ENCODE results near the gene SCYGR5.

The SCYGR5 gene

GRCh38 chr2:227627769-227628168 is 38.8 kb upstream of the SCYGR5 start:
- H3K4me3 ChIP-seq (ENCODE audit: low read depth in 1 of 2, low read length in 1 of 2): no peak overlapping the region

GRCh38 chr2:227629435-227629834 is 37.2 kb upstream of the SCYGR5 start:
- TF ChIP-seq CTCF (IDR thresholded peaks at IDR 0.05): no peak
- Histone ChIP-seq H3K27ac (no peak overlapping the region), H3K36me3 (no peaks in the 10 kb centered on the region)

More at GRCh38 chr2:227627769-227628168, 38.8 kb upstream of the SCYGR5 start:
- Histone ChIP-seq H3K9me3 (no peaks in the 10 kb centered on the region), H3K4me1 (ENCODE audit: control insufficient read depth in 1 of 2, insufficient read depth in 1 of 2, low read depth in 1 of 2, low read length in 1 of 2) (no peaks in the 10 kb centered on the region), H3K27ac (no peak overlapping the region), H3K27me3 (peaks cover 48% of the 10 kb centered on the region), H3K36me3 (no peaks in the 10 kb centered on the region)
- TF ChIP-seq CTCF (IDR thresholded peaks at IDR 0.05): no peak

DNA sequence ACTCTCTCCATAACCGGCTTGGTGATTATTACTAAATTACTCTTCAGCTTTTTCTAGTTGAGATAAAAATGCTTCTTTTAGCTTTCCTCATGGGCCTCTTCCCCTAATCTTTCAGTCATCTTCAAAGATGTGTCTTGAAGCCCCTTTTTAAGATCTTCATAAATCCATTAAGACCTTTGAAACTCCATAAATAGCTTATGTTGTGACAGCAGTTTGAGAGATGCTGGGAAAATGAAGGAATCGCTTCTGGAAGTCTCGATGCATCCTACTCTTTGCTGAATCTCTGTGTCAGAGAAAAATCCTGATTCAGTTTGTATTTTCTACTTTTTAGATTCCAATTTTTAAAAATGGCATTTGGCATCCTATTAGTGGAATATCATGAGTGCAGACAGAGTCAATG is 36.3 kb upstream of the SCYGR5 start:
- Histone ChIP-seq H3K27ac (no peak overlapping the region), H3K4me3 (ENCODE audit: low read depth in 1 of 2, low read length in 1 of 2) (no peak overlapping the region), H3K27me3 (peaks cover 43% of the 10 kb centered on the region), H3K4me1 (ENCODE audit: control insufficient read depth in 1 of 2, insufficient read depth in 1 of 2, low read depth in 1 of 2, low read length in 1 of 2) (no peaks in the 10 kb centered on the region), H3K36me3 (no peaks in the 10 kb centered on the region), H3K9me3 (no peaks in the 10 kb centered on the region)
- TF ChIP-seq CTCF (IDR thresholded peaks at IDR 0.05): no peak

More at GRCh38 chr2:227629435-227629834, 37.2 kb upstream of the SCYGR5 start:
- Histone ChIP-seq H3K9me3 (no peaks in the 10 kb centered on the region), H3K4me3 (ENCODE audit: low read depth in 1 of 2, low read length in 1 of 2) (no peak overlapping the region), H3K4me1 (ENCODE audit: control insufficient read depth in 1 of 2, insufficient read depth in 1 of 2, low read depth in 1 of 2, low read length in 1 of 2) (no peaks in the 10 kb centered on the region), H3K27me3 (peaks cover 48% of the 10 kb centered on the region)

DNA sequence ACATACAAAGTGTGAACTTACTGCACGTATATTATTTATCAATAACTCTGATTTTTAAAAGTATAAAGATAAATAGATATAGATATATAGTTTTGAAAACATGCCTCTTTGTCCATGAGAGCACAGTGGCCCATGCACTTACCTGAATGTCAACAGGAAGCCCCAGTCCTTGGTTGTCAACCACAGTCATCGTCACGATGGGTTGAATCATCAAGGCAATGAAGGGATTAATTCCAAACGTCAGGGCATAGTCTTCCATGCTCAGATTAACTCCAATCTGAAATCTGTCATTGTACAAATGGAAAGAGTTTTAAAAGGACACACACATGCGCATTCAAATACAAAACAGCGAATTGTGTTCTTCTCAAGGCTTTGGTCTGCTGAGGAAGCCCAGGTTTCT is 33.8 kb upstream of the SCYGR5 start:
- no peak overlapping the region for H3K4me3 ChIP-seq (ENCODE audit: low read depth in 1 of 2, low read length in 1 of 2)
- H3K4me1 ChIP-seq (ENCODE audit: control insufficient read depth in 1 of 2, insufficient read depth in 1 of 2, low read depth in 1 of 2, low read length in 1 of 2): no peaks in the 10 kb centered on the region
- H3K27ac ChIP-seq: no peak overlapping the region
- H3K9me3 ChIP-seq: no peaks in the 10 kb centered on the region
- H3K36me3 ChIP-seq: no peaks in the 10 kb centered on the region
- no peak for TF ChIP-seq CTCF (IDR thresholded peaks at IDR 0.05)
- peaks cover 41% of the 10 kb centered on the region for H3K27me3 ChIP-seq

- Histone ChIP-seq H3K9me3 (no peaks in the 10 kb centered on the region), H3K27ac (no peak overlapping the region), H3K36me3 (no peaks in the 10 kb centered on the region), H3K27me3 (peaks cover 30% of the 10 kb centered on the region), H3K4me1 (ENCODE audit: control insufficient read depth in 1 of 2, insufficient read depth in 1 of 2, low read depth in 1 of 2, low read length in 1 of 2) (no peaks in the 10 kb centered on the region), H3K4me3 (ENCODE audit: low read depth in 1 of 2, low read length in 1 of 2) (no peak overlapping the region)
- TF ChIP-seq CTCF (IDR thresholded peaks at IDR 0.05): no peak
Observed at GRCh38 chr2:227634201-227634600, 32.4 kb upstream of the SCYGR5 start.

DNA sequence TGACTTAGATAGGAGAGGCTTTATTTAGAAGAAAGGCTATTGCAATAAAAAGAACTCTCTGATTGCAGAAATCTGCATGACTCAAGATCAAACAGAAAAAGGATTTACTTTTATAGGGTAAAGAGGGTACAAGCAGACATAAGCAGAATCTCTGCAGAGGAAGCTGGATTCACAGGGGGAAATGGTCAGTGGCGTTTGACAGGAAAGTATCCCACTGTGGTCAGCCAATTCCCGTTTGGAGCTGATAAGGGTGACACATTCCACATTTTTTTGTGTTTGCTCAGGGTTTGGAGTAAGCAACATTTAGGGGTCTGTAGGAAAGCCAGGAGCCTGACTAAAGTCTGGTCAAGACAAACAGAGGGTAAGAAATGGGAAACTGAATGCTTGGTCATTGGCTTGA is 23.9 kb upstream of the SCYGR5 start:
- no peak for TF ChIP-seq CTCF (IDR thresholded peaks at IDR 0.05)
- Histone ChIP-seq H3K27me3 (no peaks in the 10 kb centered on the region), H3K27ac (no peak overlapping the region), H3K36me3 (no peaks in the 10 kb centered on the region), H3K9me3 (no peaks in the 10 kb centered on the region), H3K4me1 (ENCODE audit: control insufficient read depth in 1 of 2, insufficient read depth in 1 of 2, low read depth in 1 of 2, low read length in 1 of 2) (no peaks in the 10 kb centered on the region), H3K4me3 (ENCODE audit: low read depth in 1 of 2, low read length in 1 of 2) (no peak overlapping the region)
